SK-N-SH (cell line): Measurements from ENCODE around the gene PLCXD1.

Experiments used
- CHD2 ChIP-seq: fragments of 150-350 bp; IDR thresholded peaks from 2 replicates; pipeline ENCODE4 v1.6.1; 2018; ENCODE audit warnings: low read length; ENCODE audit not compliant: partially characterized antibody
- CTCF ChIP-seq: fragments of 200-600 bp; sonication (generic); IDR thresholded peaks from 2 replicates; pipeline ENCODE4 v1.6.1; 2017; ENCODE audit warnings: antibody characterized with exemption, mild to moderate bottlenecking, moderate library complexity
- ELF1 ChIP-seq: IDR thresholded peaks from 2 replicates; pipeline ENCODE4 v1.4.0; 2012
- EP300 ChIP-seq, 2 experiments: IDR thresholded peaks; 2 replicates each; pipeline versions ENCODE4 v1.4.0 to v1.6.1; 2012; ENCODE audit warnings: borderline replicate concordance in 1 of 2, low read depth in 1 of 2, low read length in 1 of 2
- NRF1 ChIP-seq: IDR thresholded peaks from 2 replicates; pipeline ENCODE4 v1.6.1; 2012; ENCODE audit warnings: low read depth, mild to moderate bottlenecking, low read length
- RAD21 ChIP-seq: IDR thresholded peaks from 2 replicates; pipeline ENCODE4 v1.6.1; 2012; ENCODE audit warnings: mild to moderate bottlenecking, low read length
- RFX5 ChIP-seq: IDR thresholded peaks from 2 replicates; pipeline ENCODE4 v1.6.1; 2012; ENCODE audit warnings: mild to moderate bottlenecking, improper control_type of control experiment, low read length
- TCF12 ChIP-seq: IDR thresholded peaks from 2 replicates; pipeline ENCODE4 v1.4.0; 2012
- TEAD4 ChIP-seq: IDR thresholded peaks from 2 replicates; pipeline ENCODE4 v1.4.0; 2012; ENCODE audit warnings: mild to moderate bottlenecking, borderline replicate concordance; ENCODE audit not compliant: insufficient read depth
- TF ChIP-seq, protein P1 (sequence below): IDR thresholded peaks from 2 replicates; pipeline ENCODE4 v1.6.1; 2012; ENCODE audit warnings: mild to moderate bottlenecking, low read depth, low read length, moderate library complexity
- TF ChIP-seq, protein P2 (sequence below): IDR thresholded peaks from 2 replicates; pipeline ENCODE4 v1.4.0; 2012; ENCODE audit warnings: low read depth

- no peak for TF ChIP-seq CTCF
- no peak for TF ChIP-seq TEAD4
- no peak for TF ChIP-seq TCF12
- TF ChIP-seq EP300 (IDR thresholded peaks at IDR 0.05; ENCODE audit: borderline replicate concordance in 1 of 2, low read depth in 1 of 2, low read length in 1 of 2), result no peak
- no peak for TF ChIP-seq RAD21
- TF ChIP-seq, protein P1, sequence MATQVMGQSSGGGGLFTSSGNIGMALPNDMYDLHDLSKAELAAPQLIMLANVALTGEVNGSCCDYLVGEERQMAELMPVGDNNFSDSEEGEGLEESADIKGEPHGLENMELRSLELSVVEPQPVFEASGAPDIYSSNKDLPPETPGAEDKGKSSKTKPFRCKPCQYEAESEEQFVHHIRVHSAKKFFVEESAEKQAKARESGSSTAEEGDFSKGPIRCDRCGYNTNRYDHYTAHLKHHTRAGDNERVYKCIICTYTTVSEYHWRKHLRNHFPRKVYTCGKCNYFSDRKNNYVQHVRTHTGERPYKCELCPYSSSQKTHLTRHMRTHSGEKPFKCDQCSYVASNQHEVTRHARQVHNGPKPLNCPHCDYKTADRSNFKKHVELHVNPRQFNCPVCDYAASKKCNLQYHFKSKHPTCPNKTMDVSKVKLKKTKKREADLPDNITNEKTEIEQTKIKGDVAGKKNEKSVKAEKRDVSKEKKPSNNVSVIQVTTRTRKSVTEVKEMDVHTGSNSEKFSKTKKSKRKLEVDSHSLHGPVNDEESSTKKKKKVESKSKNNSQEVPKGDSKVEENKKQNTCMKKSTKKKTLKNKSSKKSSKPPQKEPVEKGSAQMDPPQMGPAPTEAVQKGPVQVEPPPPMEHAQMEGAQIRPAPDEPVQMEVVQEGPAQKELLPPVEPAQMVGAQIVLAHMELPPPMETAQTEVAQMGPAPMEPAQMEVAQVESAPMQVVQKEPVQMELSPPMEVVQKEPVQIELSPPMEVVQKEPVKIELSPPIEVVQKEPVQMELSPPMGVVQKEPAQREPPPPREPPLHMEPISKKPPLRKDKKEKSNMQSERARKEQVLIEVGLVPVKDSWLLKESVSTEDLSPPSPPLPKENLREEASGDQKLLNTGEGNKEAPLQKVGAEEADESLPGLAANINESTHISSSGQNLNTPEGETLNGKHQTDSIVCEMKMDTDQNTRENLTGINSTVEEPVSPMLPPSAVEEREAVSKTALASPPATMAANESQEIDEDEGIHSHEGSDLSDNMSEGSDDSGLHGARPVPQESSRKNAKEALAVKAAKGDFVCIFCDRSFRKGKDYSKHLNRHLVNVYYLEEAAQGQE, result no peak
- TF ChIP-seq CHD2, result no peak
- no peak for TF ChIP-seq NRF1
- TF ChIP-seq RFX5, result no peak
- TF ChIP-seq ELF1, result no peak
- TF ChIP-seq, protein P2, sequence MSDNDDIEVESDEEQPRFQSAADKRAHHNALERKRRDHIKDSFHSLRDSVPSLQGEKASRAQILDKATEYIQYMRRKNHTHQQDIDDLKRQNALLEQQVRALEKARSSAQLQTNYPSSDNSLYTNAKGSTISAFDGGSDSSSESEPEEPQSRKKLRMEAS, result no peak
Measured at GRCh38 chrX:287670-288069, 6.5 kb downstream of the PLCXD1 start.
